ENCODE measurements around the gene MED9.

GRCh38 chr17:17505151-17505550 lies 28.4 kb downstream of the MED9 start:
- no peak for TF ChIP-seq CTCF (IDR thresholded peaks at IDR 0.05; ENCODE audit: extremely low read depth in 1 of 2, insufficient read depth in 1 of 2, low read depth in 1 of 2, low read length in 2 of 2)
- no peak for TF ChIP-seq EZH2 (IDR thresholded peaks at IDR 0.05; ENCODE audit: borderline replicate concordance, low read depth, low read length, severe bottlenecking)
- no peak for TF ChIP-seq MYC (IDR thresholded peaks at IDR 0.05; ENCODE audit: low read depth, low read length)
- TF ChIP-seq POLR2A (IDR thresholded peaks at IDR 0.05; ENCODE audit: low read depth, low read length) = no peak

Data from endothelial cell of umbilical vein (primary cell).